Left renal pelvis (tissue), 4 donors: ENCODE measurements around the gene PLXNC1. TPM values are rescaled to one million over a fixed set of nuclear protein-coding genes. Genes with fewer than 3 reads are reported as not detected.

ENCODE experiments used
- DNase-seq, 4 donors: peaks; one replicate each; pipeline ENCODE4 v3.0.0-alpha.2; 2013; ENCODE audit warnings: low read depth in 4 of 4, low spot score in 3 of 4
- polyA plus RNA-seq, 4 donors: library from polyadenylated mRNA; unstranded; fragments of 120-200 nt; gene quantifications; one replicate each; pipeline ENCODE4 v1.2.1, GENCODE V29; 2013; ENCODE audit not compliant: insufficient read length in 4 of 4

Gene PLXNC1
- polyA plus RNA-seq, 4 donors = 7.1 to 15.6 (median 8.1) TPM

DNA sequence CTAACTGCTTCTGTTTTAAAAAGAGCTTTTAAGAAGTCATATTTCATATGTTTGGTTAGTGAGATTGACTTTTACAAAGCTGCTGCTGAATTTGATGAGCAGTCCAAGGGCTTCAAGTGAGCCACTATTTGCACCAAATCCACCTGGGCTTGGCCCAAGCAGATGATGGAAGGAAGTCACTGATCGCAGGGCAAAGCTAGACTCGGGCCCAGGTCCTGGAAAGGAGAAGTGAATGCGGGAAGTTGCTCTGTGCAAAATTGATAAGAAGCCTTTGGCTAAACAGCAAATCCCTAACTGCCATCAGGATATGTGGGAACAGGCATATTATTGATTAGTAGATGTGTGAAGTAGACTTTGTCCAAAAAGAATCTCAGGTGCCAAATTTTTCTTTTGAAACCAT is 30.5 kb downstream of the PLXNC1 start:
- DNase-seq = no peak

DNA sequence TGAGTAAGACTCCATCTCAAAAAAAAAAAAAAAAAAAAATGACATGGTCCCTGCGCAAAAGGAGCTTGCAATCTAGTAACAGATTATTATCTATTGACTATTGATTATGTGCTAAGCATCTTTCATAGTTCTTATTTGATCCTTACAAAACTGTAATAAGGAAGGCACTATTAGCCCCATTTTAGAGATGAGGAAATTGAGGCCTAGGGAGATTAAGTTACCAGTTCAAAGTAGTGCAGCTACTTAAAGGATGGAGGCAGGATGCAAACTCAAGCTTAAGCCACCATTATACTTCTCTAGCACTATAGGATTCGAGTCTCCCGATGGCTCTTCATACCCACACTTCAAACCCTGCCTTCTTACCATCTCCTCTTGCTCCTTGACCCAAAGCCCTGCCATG is 31.3 kb downstream of the PLXNC1 start:
- DNase-seq = no peak

DNA sequence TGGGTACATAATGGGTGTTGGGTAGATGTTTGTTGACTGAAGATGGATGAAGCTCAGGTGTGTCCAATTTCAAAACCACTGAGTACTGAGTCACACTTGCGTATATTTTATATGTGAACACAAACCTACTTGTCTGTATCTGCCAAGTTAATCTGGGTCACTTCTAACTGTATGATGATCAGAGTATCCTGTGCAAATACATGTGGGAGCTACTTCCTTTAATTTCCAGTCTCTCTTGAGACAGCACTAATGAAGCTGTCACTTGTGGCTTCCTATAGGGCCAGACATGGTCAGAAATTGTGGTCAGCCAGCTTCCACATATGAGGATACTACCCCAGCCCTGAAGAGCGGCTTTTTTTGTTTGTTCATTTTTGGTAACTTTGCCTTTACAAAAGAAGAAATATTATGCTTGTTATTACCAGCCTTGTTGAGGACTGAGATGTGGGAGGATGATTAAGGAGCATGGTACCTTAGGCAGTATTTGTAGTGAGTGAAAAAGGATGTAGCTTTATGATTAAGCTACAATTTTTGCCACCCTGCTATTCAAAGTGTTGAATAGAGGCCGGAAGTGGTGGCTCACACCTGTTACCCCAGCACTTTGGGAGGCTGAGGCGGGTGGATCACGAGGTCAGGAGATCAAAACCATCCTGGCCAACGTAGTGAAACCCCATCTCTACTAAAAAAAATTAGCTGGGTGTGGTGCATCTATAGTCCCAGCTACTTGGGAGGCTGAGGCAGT is 32.4 kb downstream of the PLXNC1 start:
- no peak for DNase-seq

DNA sequence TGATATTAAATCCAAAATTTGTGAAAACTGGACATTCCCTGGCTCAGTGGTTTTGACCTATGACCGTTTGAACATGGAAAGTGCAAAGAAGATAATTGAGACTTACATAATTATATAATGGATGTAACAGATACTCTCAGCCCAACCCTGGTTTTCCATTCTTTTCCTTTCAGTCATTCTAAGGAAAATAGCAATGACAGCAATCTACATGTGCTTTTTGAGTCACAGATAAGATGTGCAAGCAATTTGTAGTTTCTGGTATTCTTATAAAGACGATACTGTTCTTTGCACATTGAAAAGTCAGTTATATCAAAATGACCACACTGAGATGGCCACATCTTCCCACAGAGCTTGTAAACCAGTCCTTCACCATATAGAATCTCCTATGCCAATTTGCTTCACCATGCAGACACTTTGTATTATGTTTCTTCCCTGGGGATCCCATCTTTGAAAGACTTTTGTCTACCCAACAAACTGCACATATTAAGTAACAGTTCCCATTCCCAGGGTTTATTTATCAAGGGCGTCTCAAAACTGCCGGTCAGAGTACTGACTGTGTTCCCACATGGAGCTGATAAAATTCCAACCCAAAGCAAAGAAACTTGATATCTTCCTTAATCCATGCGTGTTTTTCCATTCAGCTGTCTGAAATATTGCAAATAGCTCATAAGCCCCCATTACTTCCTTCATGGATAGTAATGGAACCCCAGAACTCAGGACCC is 34.8 kb downstream of the PLXNC1 start:
- no peak for DNase-seq

DNA sequence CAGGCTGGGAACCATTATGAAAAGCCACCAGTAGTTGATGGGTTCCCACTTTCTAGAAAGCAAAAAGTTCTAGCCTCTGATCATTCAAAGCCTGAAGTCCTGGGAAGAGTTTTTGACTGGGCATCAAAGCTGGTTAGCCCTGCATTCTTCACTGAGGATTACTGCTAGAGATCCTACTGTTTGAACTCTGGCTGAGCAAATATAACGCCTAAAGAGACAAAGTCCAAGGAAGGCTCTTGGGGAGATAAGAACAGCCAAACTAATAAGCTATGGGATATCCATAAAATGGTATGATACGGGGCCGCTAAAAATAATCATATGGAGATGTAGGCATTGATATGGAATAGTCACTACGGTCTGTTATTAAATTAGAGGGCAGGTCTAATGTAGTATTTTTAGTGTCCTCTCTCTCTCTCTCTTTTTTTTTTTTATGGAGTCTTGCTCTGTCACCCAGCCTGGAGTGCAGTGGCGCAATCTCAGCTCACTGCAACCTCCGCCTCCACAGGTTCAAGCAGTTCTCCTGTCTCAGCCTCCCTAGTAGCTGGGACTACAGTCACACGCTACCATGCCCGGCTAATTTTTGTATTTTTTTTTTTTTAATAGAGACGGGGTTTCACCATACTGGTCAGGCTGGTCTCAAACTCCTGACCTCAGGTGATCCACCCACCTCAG is 35.5 kb downstream of the PLXNC1 start:
- DNase-seq = no peak

DNA sequence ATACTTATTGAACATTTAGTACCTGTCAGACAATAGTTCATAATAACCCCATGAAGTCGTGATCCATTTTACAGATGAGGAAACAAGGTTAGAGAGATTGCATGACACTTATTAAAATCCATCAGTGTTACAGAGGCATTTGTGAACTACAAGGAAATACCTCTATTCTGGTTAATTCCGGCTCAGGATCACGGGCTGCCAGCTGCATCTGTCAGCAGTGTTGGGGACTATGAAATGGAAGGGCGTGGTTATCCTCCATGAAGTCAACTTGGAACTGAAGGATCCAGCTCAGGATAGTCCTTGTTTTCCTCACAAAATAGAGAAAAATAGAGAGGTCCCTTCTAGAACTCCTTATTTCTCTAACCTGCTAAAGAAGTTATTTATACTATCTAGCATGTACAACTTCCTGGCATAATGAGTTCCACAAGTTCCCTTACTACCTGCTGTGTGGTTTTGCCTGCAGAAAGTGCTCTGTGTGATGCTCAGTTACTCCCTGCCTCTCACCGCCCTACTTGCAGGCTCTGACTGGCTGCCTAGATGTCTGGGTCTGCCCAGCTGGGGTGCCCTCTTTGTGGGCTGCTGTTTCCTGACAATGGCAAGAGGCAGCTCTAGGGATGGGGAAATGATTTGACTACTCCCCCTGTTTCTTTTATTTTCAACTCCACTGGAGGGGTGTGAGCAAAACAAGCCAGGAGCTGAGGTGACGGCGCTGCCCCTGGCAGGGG is 36.8 kb downstream of the PLXNC1 start:
- no peak for DNase-seq

DNA sequence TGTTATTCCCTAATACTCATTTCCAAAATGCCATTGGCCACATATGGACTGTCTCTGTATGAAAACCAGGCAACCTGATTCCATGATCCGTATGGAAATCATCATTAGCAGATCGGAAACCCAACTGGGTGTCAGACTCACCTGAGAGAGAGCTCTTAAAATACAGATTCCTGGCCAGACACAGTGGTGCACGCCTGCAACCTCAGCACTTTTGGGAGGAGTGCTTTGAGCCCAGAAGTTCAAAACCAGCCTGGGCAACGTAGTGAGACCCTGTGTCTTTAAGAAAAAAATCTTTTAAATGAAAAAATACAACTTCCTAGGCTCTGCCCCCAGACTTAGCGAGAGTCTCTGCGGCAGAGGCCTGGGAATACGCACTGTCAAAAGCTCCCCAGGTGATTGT is 37.4 kb downstream of the PLXNC1 start:
- DNase-seq = no peak

DNA sequence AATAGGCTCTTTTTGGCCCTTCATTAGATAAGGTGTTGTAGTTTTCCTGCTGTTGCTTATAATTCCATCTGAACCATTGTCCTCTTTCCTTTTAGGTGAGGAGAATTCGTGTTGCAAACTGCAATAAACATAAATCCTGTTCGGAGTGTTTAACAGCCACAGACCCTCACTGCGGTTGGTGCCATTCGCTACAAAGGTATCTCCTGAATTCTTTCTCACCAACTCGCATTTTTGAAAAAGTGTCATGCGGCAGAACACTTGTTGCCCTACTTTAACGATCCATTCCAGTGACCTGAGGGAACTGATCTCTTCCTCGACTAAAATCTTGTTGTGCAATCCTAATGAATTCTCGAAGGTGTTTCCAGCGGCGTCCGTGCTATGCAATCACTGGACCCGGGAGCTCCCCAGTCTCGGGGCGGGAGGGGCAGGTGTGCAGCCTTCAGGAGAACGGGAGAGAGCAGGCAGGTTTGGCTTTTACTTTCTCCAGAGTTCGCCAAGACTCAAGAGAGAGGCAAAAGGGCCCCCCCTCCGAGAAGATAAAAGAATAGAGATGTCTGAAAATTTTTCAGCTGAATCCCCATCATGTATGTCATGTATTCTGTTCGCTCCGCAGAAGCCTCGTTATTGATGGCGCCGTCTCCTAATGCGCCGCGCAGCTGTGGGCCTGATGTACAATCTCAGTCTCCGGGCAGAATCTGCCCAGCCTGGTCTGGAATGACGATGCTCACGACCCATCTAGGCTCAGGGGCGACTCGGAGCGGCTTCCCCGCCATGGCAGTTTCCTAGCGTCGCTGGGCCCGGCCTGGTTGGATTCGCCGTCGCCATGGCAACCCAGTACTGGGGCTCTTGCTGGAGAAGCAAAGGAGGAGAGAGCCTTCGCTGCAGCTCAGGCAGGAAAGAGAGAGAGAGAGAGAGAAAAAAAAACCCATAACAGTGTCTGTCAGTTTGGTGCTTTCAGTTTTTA is 38.2 kb downstream of the PLXNC1 start:
- peak in 3 of 4 donors; percentile 51 to 59 (median 53) for DNase-seq

DNA sequence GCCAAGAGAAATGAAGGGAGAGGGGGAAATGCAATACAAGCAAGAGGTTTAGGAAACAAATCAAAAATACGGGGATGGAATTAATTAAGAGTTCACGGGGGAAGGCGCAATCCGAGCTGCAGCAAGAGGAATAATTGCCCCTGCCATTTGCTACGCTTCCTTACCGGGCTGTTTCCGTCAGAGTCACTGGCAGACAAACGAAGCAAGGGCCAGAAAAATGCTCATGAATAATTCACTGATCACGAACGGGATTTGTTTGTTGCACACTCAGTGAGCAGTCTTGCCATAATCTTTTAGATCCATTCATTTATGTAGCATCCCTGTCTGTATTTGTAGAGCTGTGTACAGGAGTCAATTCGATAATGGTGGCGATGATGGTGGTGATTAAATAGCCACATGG is 39.0 kb downstream of the PLXNC1 start:
- DNase-seq = no peak

DNA sequence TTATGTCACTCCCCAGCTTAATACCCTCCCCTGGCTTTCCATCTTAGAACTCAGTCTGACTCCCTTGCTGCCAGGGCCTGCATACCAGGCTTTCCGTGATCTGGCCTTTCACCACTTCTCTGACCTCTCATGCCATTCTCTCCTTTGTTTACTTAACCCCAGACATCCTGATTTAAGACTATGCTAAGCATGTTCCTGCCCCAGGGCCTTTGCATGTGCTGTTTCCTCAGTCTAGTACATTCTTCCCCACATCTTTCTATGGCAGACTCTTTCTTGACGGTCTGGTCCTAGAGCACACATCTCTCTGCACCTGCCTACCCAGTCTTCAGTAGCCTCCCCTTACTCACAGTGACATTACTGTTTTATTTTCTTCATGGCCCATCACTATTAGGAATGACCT is 42.2 kb downstream of the PLXNC1 start:
- no peak for DNase-seq

DNA sequence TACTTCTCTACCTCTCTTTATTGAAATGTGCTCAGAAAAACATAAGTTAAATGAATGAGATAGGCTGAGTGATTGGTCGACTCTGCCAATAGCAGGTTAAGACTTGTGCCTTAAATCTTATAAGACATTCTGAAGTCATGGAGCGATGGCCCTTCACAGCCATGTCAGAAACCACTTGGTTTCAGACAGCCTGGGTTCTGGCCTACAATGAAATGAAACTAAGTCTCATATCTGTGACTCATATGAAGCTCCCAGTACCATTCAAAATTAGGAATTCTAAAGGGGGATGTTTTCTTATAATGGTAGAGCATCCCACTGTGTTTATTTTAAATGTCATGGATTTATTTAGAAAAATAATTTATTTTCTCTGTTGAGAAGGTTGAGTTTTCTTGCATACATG is 42.6 kb downstream of the PLXNC1 start:
- no peak for DNase-seq

DNA sequence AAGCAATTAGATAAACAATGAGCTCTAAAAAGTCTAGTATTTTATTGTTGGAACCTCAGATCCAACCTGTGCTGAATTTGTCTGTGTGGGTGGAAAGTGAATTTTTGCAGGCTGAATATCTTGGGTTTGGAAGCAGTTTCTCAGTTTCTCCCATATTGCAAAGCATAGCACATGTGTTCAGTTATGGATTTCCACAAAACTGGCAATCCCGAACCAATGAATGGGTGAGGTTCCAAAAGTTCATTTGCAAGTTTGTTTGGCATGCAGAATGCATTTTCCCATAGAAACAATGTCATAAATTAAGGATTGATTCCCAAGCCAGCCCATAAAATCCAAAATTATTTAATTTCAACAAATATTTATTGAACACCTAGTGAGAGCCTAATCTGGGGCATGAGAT is 43.4 kb downstream of the PLXNC1 start:
- no peak for DNase-seq

DNA sequence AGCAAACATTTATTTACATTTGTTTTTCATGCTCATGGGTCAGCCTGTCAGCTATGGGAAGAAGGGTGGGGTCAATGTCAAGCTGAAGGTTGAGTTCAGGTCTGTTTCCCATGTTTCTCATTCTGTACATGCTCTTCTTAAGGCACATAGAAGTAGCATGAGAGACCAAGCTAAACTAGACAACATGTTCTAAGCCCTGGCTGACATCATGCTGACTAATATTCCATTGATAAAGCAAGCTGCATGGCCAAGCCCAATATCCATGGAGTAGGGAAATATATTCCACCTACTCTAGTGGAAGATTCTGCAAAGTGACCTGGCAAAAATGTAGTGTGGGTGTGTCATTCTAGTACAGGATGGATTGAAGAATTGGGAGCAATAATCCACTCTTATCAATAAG is 44.1 kb downstream of the PLXNC1 start:
- no peak for DNase-seq

DNA sequence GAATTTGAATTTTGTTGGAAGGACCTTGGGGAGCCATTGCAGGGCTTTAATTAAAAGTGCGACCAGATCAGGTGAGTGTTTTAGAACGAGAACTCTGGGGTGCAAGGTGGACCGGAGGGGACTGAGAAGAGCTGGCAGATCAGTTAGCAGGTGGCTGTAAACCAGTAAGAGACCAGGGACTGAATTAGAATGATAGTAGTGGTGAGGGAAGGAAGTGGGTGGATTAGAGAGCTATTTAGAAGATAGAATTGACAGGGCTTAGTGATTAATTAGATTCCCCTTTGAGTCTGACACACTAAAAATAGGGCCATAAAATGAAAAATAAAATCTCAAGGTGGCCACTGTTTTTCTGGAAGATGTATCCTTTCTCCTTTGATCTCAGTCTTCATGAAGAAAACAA is 44.8 kb downstream of the PLXNC1 start:
- no peak for DNase-seq

DNA sequence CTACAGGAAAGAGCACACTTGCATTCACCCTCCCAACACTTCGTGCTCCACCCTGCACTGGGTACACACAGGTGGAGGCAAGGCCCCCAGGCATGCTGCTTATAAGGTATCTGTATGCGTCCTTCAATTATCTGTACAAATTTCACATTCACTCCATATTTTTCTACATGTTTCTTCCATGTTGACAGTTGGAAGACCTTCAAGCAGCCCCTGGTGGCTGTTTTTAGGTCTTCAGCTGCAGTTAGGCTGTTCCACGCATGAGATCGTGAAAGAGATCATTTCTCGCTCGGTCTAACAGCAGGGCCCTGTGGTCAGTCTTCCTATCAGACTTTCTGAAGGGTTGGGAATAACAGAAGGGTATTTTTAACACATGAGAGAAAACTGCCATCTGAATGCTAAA is 47.1 kb downstream of the PLXNC1 start:
- DNase-seq = no peak

DNA sequence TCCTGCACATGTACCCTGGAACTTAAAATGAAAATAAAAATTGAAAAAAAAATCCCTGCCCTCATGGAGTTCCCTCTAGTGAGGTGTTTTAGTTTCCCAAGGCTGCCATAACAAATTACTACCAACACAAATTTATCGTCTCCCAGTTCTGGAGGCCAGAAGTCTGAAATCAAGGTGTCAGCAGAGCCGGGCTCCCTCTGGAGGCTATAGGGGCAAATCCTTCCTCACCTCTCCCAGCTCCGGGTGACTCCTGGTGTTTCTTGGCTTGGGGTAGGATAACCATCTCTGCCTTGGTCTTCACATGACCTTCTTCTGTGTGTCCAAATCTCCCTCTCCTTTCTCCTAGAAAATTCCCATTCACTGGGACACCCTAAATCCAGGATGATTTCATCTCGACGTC is 50.1 kb downstream of the PLXNC1 start:
- no peak for DNase-seq

DNA sequence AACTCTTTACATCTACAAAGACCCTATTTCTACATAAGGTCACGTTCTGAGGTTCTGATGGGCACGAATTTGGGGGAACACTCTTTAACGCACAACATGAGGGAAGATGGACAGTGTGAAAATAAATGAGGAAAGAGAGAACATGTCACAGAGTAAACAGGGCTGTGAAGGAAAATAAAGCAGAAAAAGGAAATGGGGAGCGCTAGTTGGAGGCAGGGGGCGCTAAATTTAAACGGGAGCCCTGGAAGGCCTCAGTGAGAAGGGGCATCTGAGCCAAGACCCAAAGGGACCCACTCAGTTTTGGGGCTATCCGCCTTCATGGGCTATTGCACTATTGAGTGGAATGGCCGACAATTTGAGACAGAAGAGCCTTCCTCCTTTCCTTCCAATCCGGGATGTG is 50.5 kb downstream of the PLXNC1 start:
- no peak for DNase-seq

DNA sequence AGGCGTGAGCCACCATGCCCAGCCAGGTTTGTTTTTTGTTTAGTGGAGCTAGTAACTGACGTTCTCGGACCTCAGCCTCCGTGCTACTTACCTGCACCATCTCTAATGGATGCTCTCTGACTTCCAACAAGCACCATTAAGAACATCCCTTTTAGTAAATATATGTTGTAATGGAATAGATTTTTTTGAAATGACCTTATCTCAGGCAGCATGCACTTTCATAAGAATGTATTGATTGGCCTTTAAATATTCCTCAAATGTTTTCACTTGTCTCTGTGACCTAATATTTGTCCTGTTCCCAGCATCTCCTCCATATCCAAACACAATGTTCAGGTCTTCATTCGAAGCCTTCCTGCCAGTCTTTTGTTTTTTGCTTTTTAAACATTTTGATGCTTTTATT is 51.7 kb downstream of the PLXNC1 start:
- no peak for DNase-seq

DNA sequence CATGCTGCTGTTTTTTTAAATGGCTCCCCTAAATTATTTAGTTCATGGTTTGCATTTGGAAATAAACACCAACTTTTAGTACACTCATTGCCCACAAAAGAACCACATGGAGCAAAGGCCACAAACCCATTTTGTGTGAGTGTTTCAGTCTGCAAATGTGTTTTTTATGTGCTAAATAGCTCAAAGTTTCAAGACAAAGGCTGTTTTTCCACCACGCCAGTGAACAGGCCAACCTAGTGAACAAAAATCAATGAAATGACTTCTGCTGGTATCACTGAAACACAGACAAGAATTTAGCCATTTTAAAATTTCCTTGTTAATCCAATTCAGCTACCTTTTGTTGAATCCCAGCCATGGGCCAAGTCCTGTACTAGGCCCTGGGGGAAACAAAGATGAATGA is 52.3 kb downstream of the PLXNC1 start:
- DNase-seq = no peak
